Mesothelial cell of epicardium (in vitro differentiated cells): ENCODE data around the gene ITPRIP. TPM values are rescaled to one million over a fixed set of nuclear protein-coding genes. Genes with fewer than 3 reads are reported as not detected.
A peak's percentile ranks its signal among the peaks of the same experiment; 100 is the strongest.

Experiments used
- DNase-seq, 2 experiments: peaks; one replicate each; pipeline ENCODE4 v3.0.0; 2021; ENCODE audit warnings: low spot score in 2 of 2; ENCODE audit not compliant: unreplicated experiment in 2 of 2
- H3K27ac Mint-ChIP-seq: 2 replicates; pipeline ENCODE4 v1.8.0; 2021; ENCODE audit warnings: mixed read lengths
- H3K27me3 Mint-ChIP-seq: 2 replicates; pipeline ENCODE4 v1.8.0; 2021; ENCODE audit warnings: low read depth, mixed read lengths
- H3K36me3 Mint-ChIP-seq: 2 replicates; pipeline ENCODE4 v1.8.0; 2021; ENCODE audit warnings: mixed read lengths
- H3K4me1 Mint-ChIP-seq: 2 replicates; pipeline ENCODE4 v1.8.0; 2021; ENCODE audit warnings: mixed read lengths
- H3K4me3 Mint-ChIP-seq: 2 replicates; pipeline ENCODE4 v1.8.0; 2021; ENCODE audit warnings: mild to moderate bottlenecking, moderate library complexity, mixed read lengths
- H3K9me3 Mint-ChIP-seq: 2 replicates; pipeline ENCODE4 v1.8.0; 2021; ENCODE audit warnings: mixed read lengths
- CTCF ChIP-seq: fragments of 200-600 bp; sonication (generic); IDR thresholded peaks from one replicate; pipeline ENCODE4 v1.5.0; 2021; ENCODE audit warnings: antibody characterized with exemption; ENCODE audit not compliant: unreplicated experiment
- total RNA-seq: library from RNA; stranded (reverse); gene quantifications from 3 replicates; pipeline ENCODE4 v1.2.1, GENCODE V29; 2021

The ITPRIP gene
- total RNA-seq, 1 donor from 2014 or later, result 24.5 TPM

GRCh38 chr10:104318810-104319741, 19.2 kb downstream of the ITPRIP start:
- no peak for DNase-seq
- no peak for TF ChIP-seq CTCF

GRCh38 chr10:104318326-104318725, 19.9 kb downstream of the ITPRIP start:
- H3K27me3 Mint-ChIP-seq, result no peaks in the 10 kb centered on the region
- no peak for DNase-seq
- no peak overlapping the region for H3K4me3 Mint-ChIP-seq
- H3K4me1 Mint-ChIP-seq, result peaks cover 25% of the 10 kb centered on the region
- no peak for TF ChIP-seq CTCF
- H3K9me3 Mint-ChIP-seq, result no peaks in the 10 kb centered on the region
- peaks cover 17% of the 10 kb centered on the region for H3K36me3 Mint-ChIP-seq
- H3K27ac Mint-ChIP-seq, result no peak overlapping the region

More at GRCh38 chr10:104318810-104319741, 19.2 kb downstream of the ITPRIP start:
- H3K36me3 Mint-ChIP-seq, result peaks cover 14% of the 10 kb centered on the region
- peaks cover 25% of the 10 kb centered on the region for H3K4me1 Mint-ChIP-seq
- H3K27ac Mint-ChIP-seq, result peak overlapping the region; percentile 71
- H3K4me3 Mint-ChIP-seq, result no peak overlapping the region
- no peaks in the 10 kb centered on the region for H3K9me3 Mint-ChIP-seq
- H3K27me3 Mint-ChIP-seq, result no peaks in the 10 kb centered on the region

GRCh38 chr10:104317726-104318299, 20.5 kb downstream of the ITPRIP start:
- DNase-seq, result no peak
- Mint-ChIP-seq H3K27me3 (no peaks in the 10 kb centered on the region), H3K4me3 (no peak overlapping the region), H3K9me3 (no peaks in the 10 kb centered on the region), H3K27ac (no peak overlapping the region), H3K4me1 (peaks cover 25% of the 10 kb centered on the region), H3K36me3 (peaks cover 21% of the 10 kb centered on the region)
- TF ChIP-seq CTCF, result no peak

- Mint-ChIP-seq H3K4me1 (peaks cover 25% of the 10 kb centered on the region), H3K36me3 (peaks cover 24% of the 10 kb centered on the region), H3K4me3 (no peak overlapping the region), H3K9me3 (no peaks in the 10 kb centered on the region), H3K27ac (no peak overlapping the region), H3K27me3 (no peaks in the 10 kb centered on the region)
- DNase-seq, result no peak
- no peak for TF ChIP-seq CTCF
These were observed 21.0 kb downstream of the ITPRIP start for GRCh38 chr10:104317269-104317710.

- Mint-ChIP-seq H3K4me3 (no peak overlapping the region), H3K27ac (peak overlapping the region; percentile 72), H3K9me3 (no peaks in the 10 kb centered on the region), H3K27me3 (no peaks in the 10 kb centered on the region), H3K4me1 (peaks cover 19% of the 10 kb centered on the region), H3K36me3 (peaks cover 28% of the 10 kb centered on the region)
- no peak for DNase-seq
- no peak for TF ChIP-seq CTCF
These were observed 21.8 kb downstream of the ITPRIP start for GRCh38 chr10:104316321-104317099.
